SJSA1 (cell line): Measurements from ENCODE around the gene TXNRD1. TPM values are rescaled to one million over a fixed set of nuclear protein-coding genes. Genes with fewer than 3 reads are reported as not detected.
"Not testable (repeated sequence)": the region's sequence is repeated elsewhere in the genome, so short reads cannot be mapped to it uniquely, and the experiment has no call there.

Experiments used
- DNase-seq, 2 experiments: peaks; one replicate each; pipeline ENCODE4 v3.0.0-alpha.2; 2015 to 2020; ENCODE audit warnings: low spot score in 2 of 2, low read depth in 1 of 2
- H3K27ac ChIP-seq: fragments of 250-450 bp; sonication (Bioruptor Pico); 2 replicates; pipeline ENCODE4 v1.5.1; 2020; ENCODE audit warnings: mild to moderate bottlenecking, moderate library complexity
- H3K27me3 ChIP-seq: fragments of 250-450 bp; sonication (Bioruptor Pico); replicated peaks from 2 replicates; pipeline ENCODE4 v1.5.1; 2020; ENCODE audit warnings: mild to moderate bottlenecking, moderate library complexity
- H3K36me3 ChIP-seq: fragments of 250-450 bp; sonication (Bioruptor Pico); 2 replicates; pipeline ENCODE4 v1.5.1; 2020; ENCODE audit warnings: mild to moderate bottlenecking
- H3K4me1 ChIP-seq: fragments of 250-450 bp; sonication (Bioruptor Pico); replicated peaks from 2 replicates; pipeline ENCODE4 v1.6.1; 2021; ENCODE audit warnings: mild to moderate bottlenecking
- H3K4me3 ChIP-seq: fragments of 250-450 bp; sonication (Bioruptor Pico); 2 replicates; pipeline ENCODE4 v1.5.1; 2020; ENCODE audit warnings: mild to moderate bottlenecking
- H3K9me3 ChIP-seq: fragments of 250-450 bp; sonication (Bioruptor Pico); replicated peaks from 2 replicates; pipeline ENCODE4 v1.5.1; 2020; ENCODE audit warnings: mild to moderate bottlenecking
- total RNA-seq: library from RNA; depleted of rRNA; stranded (reverse); fragments of >200 nt; shearing (Covaris generic); gene quantifications from 2 replicates; pipeline ENCODE4 v1.2.3, GENCODE V29; 2014

TXNRD1 gene
- total RNA-seq, 1 experiment from 2014 or later, result 378 TPM

DNA sequence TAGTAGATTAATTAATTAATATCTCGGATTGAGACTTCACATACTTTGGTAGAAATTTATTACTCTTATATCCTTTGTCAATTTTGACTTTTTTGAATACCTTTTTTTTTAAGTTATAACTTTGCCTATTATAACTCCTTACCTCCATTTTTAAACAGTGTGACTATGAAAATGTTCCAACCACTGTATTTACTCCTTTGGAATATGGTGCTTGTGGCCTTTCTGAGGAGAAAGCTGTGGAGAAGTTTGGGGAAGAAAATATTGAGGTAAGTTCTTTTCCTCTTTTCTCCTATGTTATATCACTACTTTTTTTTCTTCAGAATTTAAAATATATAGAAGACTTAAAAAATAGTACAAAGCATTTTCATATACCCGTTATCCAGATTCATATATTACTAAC is 115.8 kb downstream of the TXNRD1 start:
- peaks cover 94% of the 10 kb centered on the region for H3K36me3 ChIP-seq
- H3K4me1 ChIP-seq, result no peaks in the 10 kb centered on the region
- H3K4me3 ChIP-seq, result no peak overlapping the region
- no peak overlapping the region for H3K27ac ChIP-seq
- no peaks in the 10 kb centered on the region for H3K27me3 ChIP-seq
- H3K9me3 ChIP-seq, result no peaks in the 10 kb centered on the region
- DNase-seq, result no peak

- DNase-seq, H3K4me3 ChIP-seq, H3K27me3 ChIP-seq, H3K9me3 ChIP-seq, H3K27ac ChIP-seq, H3K4me1 ChIP-seq: not testable (repeated sequence)
- H3K36me3 ChIP-seq, result peaks cover 94% of the 10 kb centered on the region
Measured at GRCh38 chr12:104332273-104332672, 116.7 kb downstream of the TXNRD1 start.

DNA sequence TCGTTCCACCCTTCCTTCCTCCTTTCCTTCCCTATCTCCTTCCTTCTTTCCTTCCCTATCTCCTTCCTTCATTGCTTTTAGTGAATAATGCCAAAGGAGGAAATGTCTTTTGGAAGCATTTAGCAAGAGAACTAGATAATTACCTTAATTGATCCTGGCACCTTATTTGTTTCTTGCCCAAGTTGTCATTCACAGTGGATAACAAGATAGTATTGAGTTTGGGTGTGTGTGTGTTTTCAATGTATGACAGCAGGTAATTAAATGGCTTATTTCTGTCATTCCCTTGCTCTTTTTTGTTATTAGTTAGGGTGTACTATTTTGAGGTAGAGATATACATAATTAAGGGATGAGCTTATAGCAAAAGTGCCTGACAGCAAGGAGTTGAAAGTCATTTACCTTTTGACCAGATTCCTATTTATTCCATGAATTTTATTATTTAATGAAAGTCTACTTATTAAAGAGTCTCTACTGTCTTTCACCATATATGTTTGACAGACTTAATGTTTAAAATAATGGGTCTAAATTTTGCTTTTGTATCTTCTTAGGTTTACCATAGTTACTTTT is 118.2 kb downstream of the TXNRD1 start:
- no peaks in the 10 kb centered on the region for H3K4me1 ChIP-seq
- no peaks in the 10 kb centered on the region for H3K9me3 ChIP-seq
- H3K27ac ChIP-seq, result no peak overlapping the region
- no peak for DNase-seq
- H3K27me3 ChIP-seq, result no peaks in the 10 kb centered on the region
- peaks cover 94% of the 10 kb centered on the region for H3K36me3 ChIP-seq
- no peak overlapping the region for H3K4me3 ChIP-seq

GRCh38 chr12:104334581-104334980 is 119.0 kb downstream of the TXNRD1 start:
- Histone ChIP-seq H3K27me3 (no peaks in the 10 kb centered on the region), H3K4me1 (no peaks in the 10 kb centered on the region), H3K27ac (no peak overlapping the region), H3K36me3 (peaks cover 94% of the 10 kb centered on the region), H3K4me3 (no peak overlapping the region), H3K9me3 (no peaks in the 10 kb centered on the region)
- no peak for DNase-seq

GRCh38 chr12:104336115-104336514 is 120.5 kb downstream of the TXNRD1 start:
- H3K4me3 ChIP-seq, result no peak overlapping the region
- DNase-seq, result no peak
- H3K36me3 ChIP-seq, result peaks cover 97% of the 10 kb centered on the region
- no peaks in the 10 kb centered on the region for H3K27me3 ChIP-seq
- no peak overlapping the region for H3K27ac ChIP-seq
- no peaks in the 10 kb centered on the region for H3K9me3 ChIP-seq
- no peaks in the 10 kb centered on the region for H3K4me1 ChIP-seq

DNA sequence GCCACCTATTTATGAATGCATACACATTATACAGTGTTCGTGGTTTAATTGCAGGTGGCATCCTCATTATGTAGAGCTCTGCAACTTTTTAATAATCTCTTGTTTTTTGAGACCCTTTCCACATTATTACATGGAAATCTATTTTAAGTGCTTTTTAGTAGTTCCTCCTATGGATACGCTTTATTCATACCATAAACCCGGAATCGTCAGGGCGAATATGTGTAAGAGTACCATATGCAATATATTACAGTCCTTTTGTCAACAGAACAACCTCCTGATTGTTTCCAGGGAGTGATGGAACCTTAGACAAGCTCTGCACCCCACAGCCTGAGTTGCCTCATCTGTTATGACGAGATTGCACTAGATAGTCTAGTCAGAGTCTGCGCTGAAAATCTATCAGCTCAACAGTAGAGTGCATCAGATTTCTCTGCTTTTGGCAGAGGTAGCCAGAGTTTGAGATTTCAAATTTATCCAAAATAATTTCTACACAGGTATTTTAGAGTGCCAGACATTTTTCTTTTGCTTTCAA is 121.5 kb downstream of the TXNRD1 start:
- no peak for DNase-seq
- H3K9me3 ChIP-seq, result no peaks in the 10 kb centered on the region
- H3K27ac ChIP-seq, result no peak overlapping the region
- H3K36me3 ChIP-seq, result peaks cover 97% of the 10 kb centered on the region
- H3K27me3 ChIP-seq, result no peaks in the 10 kb centered on the region
- H3K4me1 ChIP-seq, result no peaks in the 10 kb centered on the region
- no peak overlapping the region for H3K4me3 ChIP-seq

DNA sequence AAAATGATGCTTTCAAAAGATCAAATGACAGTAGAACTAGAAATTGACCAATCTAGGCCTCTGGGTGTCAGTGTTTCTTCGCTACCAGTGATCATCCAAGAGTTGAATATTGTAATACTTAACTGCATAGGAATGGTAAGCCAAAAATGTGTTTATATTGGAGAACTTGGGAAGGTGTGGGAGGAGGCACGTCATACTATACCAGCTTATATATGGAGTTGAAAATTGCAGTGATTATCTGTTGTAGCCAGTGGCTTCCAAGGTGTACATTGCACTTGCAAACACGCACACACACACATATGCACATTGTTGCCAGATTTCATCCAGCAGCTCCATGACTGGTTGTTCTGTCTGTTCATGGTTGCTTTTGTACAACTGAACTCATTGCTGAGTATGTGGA is 124.1 kb downstream of the TXNRD1 start:
- H3K4me1 ChIP-seq, result no peaks in the 10 kb centered on the region
- no peaks in the 10 kb centered on the region for H3K27me3 ChIP-seq
- H3K9me3 ChIP-seq, result no peaks in the 10 kb centered on the region
- peaks cover 96% of the 10 kb centered on the region for H3K36me3 ChIP-seq
- no peak overlapping the region for H3K27ac ChIP-seq
- H3K4me3 ChIP-seq, result no peak overlapping the region
- DNase-seq, result no peak

- Histone ChIP-seq H3K4me3 (no peak overlapping the region), H3K27me3 (no peaks in the 10 kb centered on the region), H3K9me3 (no peaks in the 10 kb centered on the region), H3K36me3 (peaks cover 96% of the 10 kb centered on the region), H3K4me1 (no peaks in the 10 kb centered on the region), H3K27ac (no peak overlapping the region)
- DNase-seq, result no peak
Measured at GRCh38 chr12:104340177-104340576, 124.6 kb downstream of the TXNRD1 start.

- peaks cover 93% of the 10 kb centered on the region for H3K36me3 ChIP-seq
- no peaks in the 10 kb centered on the region for H3K9me3 ChIP-seq
- DNase-seq, result no peak
- no peak overlapping the region for H3K27ac ChIP-seq
- H3K4me1 ChIP-seq, result no peaks in the 10 kb centered on the region
- H3K4me3 ChIP-seq, result no peak overlapping the region
- no peaks in the 10 kb centered on the region for H3K27me3 ChIP-seq
Measured at GRCh38 chr12:104340925-104341611, 125.5 kb downstream of the TXNRD1 start.

DNA sequence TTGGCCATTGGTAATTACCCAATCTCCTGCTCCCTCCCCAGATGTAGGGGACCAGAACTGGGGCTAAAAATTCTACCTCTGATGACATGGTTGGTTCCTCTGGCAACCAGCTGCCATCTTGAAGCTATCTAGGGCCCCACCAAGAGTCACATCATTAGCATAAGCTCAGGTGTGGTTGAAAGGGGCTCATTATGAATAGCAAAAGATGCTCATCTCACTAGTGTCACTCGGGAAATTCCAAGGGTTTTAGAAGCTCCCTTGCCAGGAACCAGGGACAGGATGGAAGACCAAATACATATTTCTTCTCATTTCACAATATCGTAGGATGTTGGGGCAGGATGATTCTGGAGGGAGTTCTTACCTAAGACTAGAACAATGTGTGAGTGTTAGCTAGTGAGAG is 126.6 kb downstream of the TXNRD1 start:
- H3K36me3 ChIP-seq, result peaks cover 91% of the 10 kb centered on the region
- no peaks in the 10 kb centered on the region for H3K9me3 ChIP-seq
- DNase-seq, result no peak
- no peaks in the 10 kb centered on the region for H3K27me3 ChIP-seq
- no peak overlapping the region for H3K27ac ChIP-seq
- no peaks in the 10 kb centered on the region for H3K4me1 ChIP-seq
- H3K4me3 ChIP-seq, result no peak overlapping the region

DNA sequence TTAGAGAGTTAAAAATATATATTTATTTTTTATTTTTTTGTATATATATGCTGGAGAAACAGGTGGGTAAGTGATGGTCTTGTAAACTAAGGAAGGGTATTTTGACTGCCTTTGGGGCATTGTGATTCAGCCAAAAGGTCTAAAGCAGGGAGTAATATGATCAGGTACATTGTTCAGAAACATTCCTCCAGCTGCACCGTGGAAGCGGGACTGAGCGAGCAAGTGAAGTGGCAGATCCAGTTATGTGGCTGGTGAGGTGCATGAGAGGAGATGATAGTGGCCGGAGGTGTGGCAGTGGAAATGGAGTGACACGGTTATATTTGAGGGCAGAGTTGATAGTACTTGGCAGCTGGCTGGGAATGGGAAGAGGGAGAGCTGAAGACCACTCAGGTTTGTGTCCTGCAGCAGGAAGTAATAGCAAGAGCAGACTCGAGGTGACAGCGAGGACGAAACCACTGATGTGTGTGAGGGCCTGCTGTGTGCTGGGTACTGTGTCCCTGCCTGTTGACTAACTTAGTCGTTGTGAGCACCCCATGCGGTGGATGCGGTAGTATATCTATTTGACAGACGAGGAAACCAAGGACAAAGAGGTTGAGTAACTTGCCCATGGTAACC is 127.2 kb downstream of the TXNRD1 start:
- no peak for DNase-seq
- Histone ChIP-seq H3K4me3 (no peak overlapping the region), H3K27me3 (no peaks in the 10 kb centered on the region), H3K9me3 (no peaks in the 10 kb centered on the region), H3K36me3 (peaks cover 91% of the 10 kb centered on the region), H3K27ac (no peak overlapping the region), H3K4me1 (no peaks in the 10 kb centered on the region)

DNA sequence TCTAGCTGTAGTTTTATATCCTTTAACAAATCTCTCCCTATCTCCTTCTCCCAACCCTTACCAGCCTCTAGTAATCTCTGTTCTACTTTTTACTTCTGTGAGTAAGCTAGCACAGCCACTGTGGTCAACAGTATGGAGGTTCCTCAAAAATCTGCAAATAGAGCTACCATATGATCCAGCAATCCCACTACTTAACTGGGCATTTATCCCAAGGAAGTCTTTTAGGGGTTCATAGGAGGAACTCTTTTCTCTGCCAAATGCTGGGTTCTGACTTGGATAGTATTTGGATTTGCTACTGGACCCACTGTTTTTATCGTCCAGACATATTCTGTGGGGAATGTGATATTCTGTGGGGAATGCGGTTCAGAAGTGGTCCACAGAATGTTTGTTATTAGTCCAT is 129.1 kb downstream of the TXNRD1 start:
- no peak for DNase-seq
- Histone ChIP-seq H3K4me1 (no peaks in the 10 kb centered on the region), H3K36me3 (peaks cover 91% of the 10 kb centered on the region), H3K27me3 (no peaks in the 10 kb centered on the region), H3K4me3 (no peak overlapping the region), H3K27ac (no peak overlapping the region), H3K9me3 (no peaks in the 10 kb centered on the region)

DNA sequence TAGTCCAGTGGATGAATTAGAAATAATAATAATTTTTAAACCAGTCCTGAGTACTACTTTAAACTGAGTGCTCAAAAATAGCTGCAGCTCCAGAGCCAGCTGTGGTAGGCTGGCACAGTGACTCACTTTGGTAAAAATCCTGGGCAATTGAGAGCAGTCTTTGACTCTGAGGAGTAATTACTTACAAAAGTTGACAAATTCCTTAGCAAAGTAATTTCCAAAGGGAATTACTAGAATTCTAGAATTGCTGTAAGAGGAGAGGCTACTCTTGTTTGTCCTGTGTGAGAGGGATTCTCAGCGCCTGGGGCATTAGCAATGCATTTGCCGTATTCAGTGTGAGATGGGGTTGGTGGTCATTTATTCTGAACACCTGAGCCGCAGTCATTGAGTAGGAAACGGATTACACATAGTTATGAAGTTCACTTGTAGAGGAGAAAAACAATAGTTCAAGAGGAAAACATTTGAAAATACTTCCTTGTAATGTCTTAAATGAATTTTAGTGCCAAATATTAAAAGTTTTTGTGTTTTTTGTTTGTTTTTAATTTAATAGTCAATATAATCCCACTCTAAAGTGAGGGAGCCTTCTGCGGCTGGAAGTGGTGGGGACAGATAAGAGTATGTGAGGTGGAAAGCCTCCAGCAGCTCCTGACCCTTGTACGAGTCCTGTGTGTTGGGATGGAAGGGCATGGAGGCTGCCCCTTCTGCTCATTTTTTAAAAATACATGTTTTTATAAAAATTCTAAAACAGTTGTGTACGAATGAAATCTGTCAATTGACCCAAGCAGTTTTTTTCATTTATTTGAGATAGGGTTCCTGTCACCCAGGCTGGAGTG is 129.9 kb downstream of the TXNRD1 start:
- H3K27me3 ChIP-seq, result no peaks in the 10 kb centered on the region
- no peak overlapping the region for H3K27ac ChIP-seq
- H3K4me1 ChIP-seq, result no peaks in the 10 kb centered on the region
- no peaks in the 10 kb centered on the region for H3K9me3 ChIP-seq
- DNase-seq, result no peak
- H3K4me3 ChIP-seq, result no peak overlapping the region
- peaks cover 91% of the 10 kb centered on the region for H3K36me3 ChIP-seq
